ENCODE measurements around the gene SAA4.
A peak's percentile ranks its signal among the peaks of the same experiment; 100 is the strongest.
"Not testable (repeated sequence)": the region's sequence is repeated elsewhere in the genome, so short reads cannot be mapped to it uniquely, and the experiment has no call there.

SAA4 gene

DNA sequence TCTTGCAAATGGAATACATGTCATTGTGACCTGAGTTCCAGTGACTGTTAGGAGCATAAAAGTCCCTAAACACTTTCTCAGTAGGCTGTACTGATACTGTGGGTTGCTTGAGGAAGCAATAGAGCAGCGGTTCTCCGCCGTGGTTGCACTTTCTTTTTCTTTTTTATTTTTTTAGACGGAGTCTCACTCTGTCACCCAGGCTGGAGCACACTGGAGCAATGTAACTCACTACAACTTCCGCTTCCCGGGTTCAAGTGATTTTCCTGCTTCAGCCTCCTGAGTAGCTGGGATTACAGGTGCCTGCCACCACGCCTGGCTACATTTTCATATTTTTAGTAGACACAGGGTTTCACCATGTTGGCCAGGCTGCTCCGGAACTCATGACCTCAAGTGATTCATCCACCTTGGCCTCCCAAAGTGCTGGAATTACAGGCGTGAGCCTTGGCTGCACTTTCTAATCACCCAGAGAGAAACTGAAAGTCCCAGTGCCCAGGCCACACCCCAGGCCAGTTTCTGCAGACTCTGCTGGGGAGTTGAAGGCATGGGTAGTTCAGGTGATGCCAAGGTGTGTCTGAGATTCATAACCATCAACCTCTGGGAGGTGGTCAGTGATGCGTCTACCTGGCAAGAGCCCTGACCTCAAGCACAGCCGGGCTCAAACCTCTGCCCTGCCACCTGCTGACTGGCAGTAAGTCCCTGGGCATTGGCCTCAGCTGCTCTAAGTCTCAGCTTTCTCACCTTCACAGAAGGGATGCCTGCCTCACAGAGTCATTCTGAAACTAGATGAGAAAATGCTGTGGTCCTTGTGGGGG, 10.0 kb upstream of the SAA4 start:
- DNase-seq = peak; percentile 44

GRCh38 chr11:18245396-18245795, 8.8 kb upstream of the SAA4 start:
- DNase-seq = no peak

GRCh38 chr11:18243783-18244362, 7.3 kb upstream of the SAA4 start:
- DNase-seq = peak; percentile 82

- no peak for DNase-seq
Measured at GRCh38 chr11:18239655-18240054, 3.1 kb upstream of the SAA4 start.

GRCh38 chr11:18235394-18236334, 938 bp downstream of the SAA4 start:
- DNase-seq = no peak

DNA sequence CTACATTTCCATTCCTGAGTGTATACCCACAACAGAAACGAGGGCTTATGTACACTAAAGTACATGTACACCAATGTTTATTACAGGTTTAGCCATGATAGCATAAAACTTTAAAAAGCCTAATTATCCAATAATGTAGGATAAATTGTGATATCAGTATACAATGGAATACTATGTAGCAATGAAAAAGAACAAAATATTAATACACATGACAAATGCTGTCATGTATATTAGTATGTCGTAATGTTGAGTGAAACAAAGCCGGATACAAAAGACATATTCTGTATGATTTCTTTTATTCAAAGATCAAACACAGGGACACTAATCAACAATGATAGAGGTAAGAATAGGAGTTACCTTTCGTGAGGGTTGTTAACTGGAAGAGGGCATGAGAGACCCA, 2.7 kb downstream of the SAA4 start:
- no peak for DNase-seq

- no peak for DNase-seq
Measured at GRCh38 chr11:18230859-18231258, 5.7 kb downstream of the SAA4 start.

GRCh38 chr11:18229501-18229900, 7.1 kb downstream of the SAA4 start:
- no peak for DNase-seq

- DNase-seq = no peak
Measured at GRCh38 chr11:18225913-18226312, 10.7 kb downstream of the SAA4 start.

DNA sequence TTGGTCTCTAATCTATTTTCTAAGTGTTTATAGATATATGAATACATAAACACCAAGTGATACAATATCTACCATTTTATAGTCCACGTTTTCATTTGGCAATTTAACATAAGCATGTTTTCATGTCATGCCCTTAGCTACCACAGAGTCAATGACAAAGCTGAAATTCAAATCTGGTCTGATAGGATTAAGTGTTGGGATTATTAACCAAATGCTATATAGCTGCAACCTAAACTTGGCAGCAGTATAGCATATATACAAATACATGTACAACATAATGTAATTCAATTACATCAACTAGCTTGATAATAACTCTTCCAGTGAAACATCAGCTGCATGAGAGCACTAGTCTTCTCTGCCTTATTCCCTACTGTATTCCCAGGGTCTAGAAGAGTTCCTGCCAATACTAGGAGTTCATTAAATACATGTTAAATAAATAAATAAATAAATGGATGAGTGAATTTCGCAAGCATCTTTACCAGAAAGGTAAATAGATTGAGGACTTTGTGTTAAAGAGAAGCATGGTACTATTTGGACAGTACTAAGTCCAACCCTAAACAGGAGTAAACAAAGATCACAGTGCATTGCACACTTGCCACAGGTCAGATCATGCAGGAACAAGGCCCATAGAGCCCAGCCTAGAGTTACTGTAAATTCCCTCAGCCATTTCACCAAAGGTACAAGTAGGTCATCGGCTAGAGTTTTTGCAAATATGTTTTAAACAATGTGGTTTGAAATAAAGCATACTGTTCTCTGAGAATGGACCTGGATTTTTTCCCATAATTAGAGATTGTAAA, 12.8 kb downstream of the SAA4 start:
- no peak for DNase-seq

DNA sequence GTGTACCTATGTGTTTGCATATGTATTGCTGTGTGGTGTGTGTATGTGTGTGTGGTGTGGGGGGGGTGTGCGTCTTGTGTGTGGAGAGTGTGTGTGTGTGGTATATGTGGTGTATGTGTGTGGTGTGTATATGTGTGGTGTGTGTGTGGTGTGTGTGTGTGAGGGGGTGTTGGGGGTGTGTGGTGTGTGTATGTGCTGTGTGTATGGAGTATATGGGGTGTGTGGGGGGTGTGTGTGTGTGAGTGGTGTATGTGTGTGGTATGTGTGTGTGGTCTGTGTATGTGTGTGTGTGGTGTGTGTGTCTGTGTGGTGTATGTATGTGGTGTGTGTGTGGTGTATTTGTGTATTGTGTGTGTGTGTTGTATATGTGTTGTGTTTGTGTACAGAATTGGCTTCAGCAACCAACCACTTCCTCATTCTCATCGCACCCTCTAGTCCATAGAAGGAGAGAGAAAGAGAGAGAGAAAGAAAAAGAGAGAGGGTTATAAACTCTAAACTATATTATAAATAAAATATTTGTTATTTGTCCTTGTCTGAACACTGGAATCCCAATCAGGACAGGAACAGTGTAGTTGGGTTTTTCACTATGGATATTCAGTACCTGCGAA, 13.7 kb downstream of the SAA4 start:
- DNase-seq = no peak

DNA sequence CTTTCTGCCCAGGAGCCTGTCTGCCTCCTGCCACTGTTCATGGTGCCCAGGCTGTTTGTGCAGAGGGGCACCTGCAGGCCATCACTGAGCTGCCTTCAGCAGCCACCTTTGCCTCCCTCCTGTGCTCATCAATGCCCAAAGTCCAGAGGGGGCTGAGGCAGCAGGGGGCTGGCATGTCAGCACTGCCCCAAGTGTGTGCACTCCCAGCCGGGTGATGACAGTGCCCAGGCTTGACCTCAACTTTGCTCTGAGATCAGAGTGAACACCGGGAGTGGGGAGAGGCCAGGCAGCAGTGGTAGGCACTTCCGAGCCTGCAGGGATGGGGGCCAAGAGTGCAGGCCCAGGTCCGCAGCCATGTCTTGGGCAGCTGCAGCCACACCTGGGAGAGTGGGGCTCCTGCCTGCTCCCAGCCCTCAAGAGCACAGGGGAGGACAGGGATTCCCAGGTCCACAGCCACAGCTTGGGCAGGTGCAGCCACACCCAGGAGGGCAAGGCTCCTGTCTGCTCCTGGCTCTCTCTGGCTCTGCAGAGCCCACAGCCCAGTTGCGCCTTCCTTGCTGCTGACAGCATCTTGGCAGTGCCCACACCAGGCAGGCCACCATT, 15.2 kb downstream of the SAA4 start:
- DNase-seq = no peak

DNA sequence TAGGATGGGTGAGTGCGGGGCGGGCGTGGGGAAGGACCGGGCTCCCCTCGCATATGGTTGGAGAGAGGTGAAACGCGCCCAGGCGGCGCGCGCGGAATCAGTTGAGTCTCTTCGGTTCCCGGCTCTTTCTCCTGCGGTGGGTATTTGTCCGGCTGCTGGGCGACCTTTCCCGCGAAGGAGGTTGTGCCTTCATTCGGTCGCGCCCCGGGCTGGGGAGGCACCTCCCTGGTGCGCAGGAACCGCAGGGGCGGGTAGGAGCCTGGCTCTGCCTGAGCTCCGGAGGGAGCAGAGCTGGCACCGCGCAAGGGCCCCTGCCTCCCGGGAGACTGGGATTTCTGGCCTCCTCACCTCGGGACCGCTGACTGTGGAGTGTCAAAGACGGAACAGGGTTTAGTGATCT, 27.5 kb downstream of the SAA4 start:
- no peak for DNase-seq

DNA sequence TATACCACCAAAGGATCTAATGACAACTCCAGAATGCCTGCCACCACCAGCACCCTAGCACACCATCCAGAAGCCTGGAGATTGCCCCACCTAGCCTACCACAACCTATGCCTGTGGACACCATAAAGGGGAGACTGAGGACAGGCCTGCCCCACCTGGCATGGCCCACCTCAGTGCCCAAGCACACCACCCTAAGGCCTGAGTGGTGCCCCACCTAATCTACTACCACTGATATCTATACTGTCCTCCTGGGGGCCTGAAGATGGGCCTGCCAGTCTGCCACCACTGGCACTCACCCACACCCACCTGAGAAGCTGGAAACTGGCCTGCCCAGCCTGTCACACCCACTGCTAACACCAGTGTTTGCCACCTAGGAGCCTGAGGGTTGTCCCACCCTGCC, 31.8 kb downstream of the SAA4 start:
- DNase-seq = no peak

DNA sequence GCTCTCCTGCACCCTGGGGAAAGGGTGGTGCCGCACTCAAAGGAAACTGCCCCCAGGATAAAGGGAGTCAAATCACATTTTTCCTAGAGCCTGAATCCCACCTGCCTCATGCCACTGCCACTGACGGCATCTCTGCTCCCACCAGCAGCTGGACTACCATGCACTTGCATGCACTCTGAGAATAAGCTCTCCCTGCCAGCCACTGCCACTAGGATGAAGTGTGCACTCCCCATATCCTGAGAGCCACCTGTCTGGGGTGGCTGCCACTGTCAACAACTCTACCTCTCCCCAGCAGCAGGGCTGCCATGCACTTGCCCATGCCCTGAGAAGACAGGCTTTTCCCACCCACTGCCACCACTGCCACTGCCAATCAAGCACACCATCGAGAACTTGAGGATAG, 32.4 kb downstream of the SAA4 start:
- no peak for DNase-seq

DNA sequence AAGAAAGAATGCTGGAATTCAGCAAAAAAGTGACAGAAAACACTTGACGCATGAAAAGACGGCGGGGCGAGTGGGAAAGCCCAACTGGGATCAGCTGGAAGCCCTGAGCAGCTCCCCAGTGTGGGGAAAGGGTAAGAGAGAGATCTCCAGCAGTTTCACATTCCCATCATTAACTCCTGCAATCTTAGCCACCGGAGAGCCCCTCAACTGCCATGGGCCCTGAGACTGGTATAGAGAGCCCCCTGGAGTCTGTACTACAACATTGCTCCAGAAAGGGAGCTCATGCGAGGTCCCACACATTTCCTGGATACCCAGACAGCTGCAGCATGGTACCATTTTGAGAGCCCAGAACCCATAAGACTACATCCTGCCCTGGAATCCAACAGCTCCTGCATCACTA, 32.9 kb downstream of the SAA4 start:
- DNase-seq = no peak

GRCh38 chr11:18197738-18198137, 38.9 kb downstream of the SAA4 start:
- not testable (repeated sequence) for DNase-seq

- no peak for DNase-seq
Measured at GRCh38 chr11:18196532-18196931, 40.1 kb downstream of the SAA4 start.

DNA sequence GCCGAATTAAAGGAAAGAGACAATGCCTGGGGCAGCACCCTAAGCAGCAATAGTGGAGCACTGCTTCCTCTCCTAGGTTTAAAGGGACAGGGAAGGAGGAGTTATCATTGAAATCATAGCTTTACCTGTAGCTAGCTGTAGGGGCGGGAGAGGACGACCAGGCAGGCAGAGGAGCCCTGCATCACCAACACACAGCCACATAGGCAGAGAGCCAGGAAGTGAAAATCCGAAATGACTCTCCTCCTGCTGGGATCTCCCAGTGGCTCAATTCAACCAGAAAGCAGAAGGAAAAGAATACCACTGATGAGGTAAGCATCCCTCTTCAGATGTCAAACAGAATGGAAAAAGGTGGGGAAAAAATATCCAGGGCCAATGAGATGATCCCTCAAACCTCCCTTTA, 43.6 kb downstream of the SAA4 start:
- DNase-seq = no peak

- DNase-seq = no peak
Measured at GRCh38 chr11:18191376-18191775, 45.2 kb downstream of the SAA4 start.

DNA sequence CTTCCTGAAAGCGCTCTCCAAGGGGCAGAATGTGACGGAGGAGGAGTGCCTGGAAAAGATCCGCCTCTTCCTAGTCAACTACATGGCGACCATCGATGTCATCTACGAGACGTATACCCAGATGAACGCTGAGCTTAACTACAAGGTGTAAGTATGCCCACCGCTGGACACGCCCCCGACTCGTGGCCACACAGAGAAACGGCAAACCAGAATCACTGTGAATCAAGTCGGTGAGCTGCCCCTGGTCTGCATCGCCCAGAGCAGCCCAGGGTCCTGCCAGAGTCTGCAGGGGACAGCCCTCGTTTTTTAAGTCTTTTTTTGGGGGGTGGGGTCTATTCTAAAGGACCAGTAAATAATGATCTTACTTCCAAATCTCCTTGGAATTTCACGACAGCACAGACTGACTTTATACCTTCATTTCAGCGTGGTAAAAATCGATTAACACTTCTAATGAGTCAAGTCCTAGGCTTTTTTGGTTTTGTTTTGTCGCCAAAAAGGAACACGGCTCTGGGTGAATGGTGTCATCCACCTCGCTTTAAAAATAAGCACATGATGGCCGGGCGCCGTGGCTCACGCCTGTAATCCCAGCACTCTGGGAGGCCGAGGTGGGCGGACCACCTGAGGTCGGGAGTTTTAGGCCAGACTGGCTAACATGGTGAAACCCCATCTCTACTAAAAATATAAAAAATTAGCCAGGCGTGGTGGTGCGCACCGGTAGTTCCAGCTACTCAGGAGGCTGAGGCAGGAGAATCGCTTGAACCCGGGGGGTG, 46.9 kb downstream of the SAA4 start:
- DNase-seq = not testable (repeated sequence)
